LNCaP clone FGC (cell line): ENCODE measurements around the gene SPRY4.
"Not testable (repeated sequence)": the region's sequence is repeated elsewhere in the genome, so short reads cannot be mapped to it uniquely, and the experiment has no call there.

Source experiments
- DNase-seq: peaks from one replicate; pipeline ENCODE4 v3.0.0-alpha.2; 2011; ENCODE audit warnings: low read depth
- H3K4me3 ChIP-seq: 2 replicates; pipeline ENCODE4 v1.5.1; 2011; ENCODE audit warnings: mild to moderate bottlenecking, low read depth, low read length, control low read depth
- CTCF ChIP-seq: IDR thresholded peaks from 2 replicates; pipeline ENCODE4 v1.5.1; 2012; ENCODE audit warnings: mild to moderate bottlenecking; ENCODE audit not compliant: control insufficient read depth, insufficient read depth; ENCODE audit errors: extremely low read depth

SPRY4 gene

GRCh38 chr5:142303565-142303964 lies 21.3 kb downstream of the SPRY4 start:
- TF ChIP-seq CTCF = no peak
- no peak for DNase-seq
- H3K4me3 ChIP-seq = no peak overlapping the region

- TF ChIP-seq CTCF = no peak
- no peak for DNase-seq
- H3K4me3 ChIP-seq = no peak overlapping the region
Observed at GRCh38 chr5:142301540-142301939, 23.3 kb downstream of the SPRY4 start.

GRCh38 chr5:142300677-142301076 lies 24.1 kb downstream of the SPRY4 start:
- TF ChIP-seq CTCF = no peak
- H3K4me3 ChIP-seq = no peak overlapping the region
- no peak for DNase-seq

- no peak for TF ChIP-seq CTCF
- DNase-seq = no peak
- no peak overlapping the region for H3K4me3 ChIP-seq
Observed at GRCh38 chr5:142298789-142299188, 26.0 kb downstream of the SPRY4 start.

- not testable (repeated sequence) for H3K4me3 ChIP-seq, DNase-seq
Observed at GRCh38 chr5:142297786-142298185, 27.0 kb downstream of the SPRY4 start.

- no peak overlapping the region for H3K4me3 ChIP-seq
- DNase-seq = no peak
- TF ChIP-seq CTCF = no peak
Observed at GRCh38 chr5:142296914-142297417, 27.9 kb downstream of the SPRY4 start.

- TF ChIP-seq CTCF = no peak
- DNase-seq = no peak
- no peak overlapping the region for H3K4me3 ChIP-seq
Observed at GRCh38 chr5:142295960-142296860, 28.6 kb downstream of the SPRY4 start.
